Pancreas (tissue), 10 donors: Measurements from ENCODE around the gene RAD51AP2. TPM values are rescaled to one million over a fixed set of nuclear protein-coding genes. Genes with fewer than 3 reads are reported as not detected.

Experiments used
- ATAC-seq, 4 donors: fragments of 200-7000 bp; cut with Tn5 transposase; one replicate each; pipeline versions ENCODE4 v1.8.0 to v1.9.1; 2020; ENCODE audit warnings: mild to moderate bottlenecking in 4 of 4, moderate library complexity in 4 of 4
- DNase-seq, 6 donors: peaks; one replicate each; pipeline ENCODE4 v3.0.0-alpha.2; 2020
- FAIRE-seq: peaks from 2 replicates; lab custom pipeline; 2012; peaks lifted over from hg19 to GRCh38; lab: Jason Lieb, UNC
- H3K27ac ChIP-seq, 4 donors: fragments of 200-600 bp; sonication (generic); 1 replicate in 3 of 4; 2 replicates in 1 of 4; pipeline versions ENCODE4 v1.5.0 to v1.8.0; 2020
- H3K27me3 ChIP-seq, 4 donors: fragments of 200-600 bp; one replicate each; pipeline ENCODE4 v1.8.0; 2021
- H3K36me3 ChIP-seq, 3 donors: fragments of 200-600 bp; sonication (generic) in 1 of 3; one replicate each; pipeline versions ENCODE4 v1.5.0 to v1.8.0; 2020 to 2021
- H3K4me1 ChIP-seq, 3 donors: fragments of 200-600 bp; one replicate each; pipeline ENCODE4 v1.8.0; 2021
- H3K4me3 ChIP-seq, 4 donors: fragments of 200-600 bp; sonication (generic) in 2 of 4; one replicate each; pipeline versions ENCODE4 v1.5.0 to v1.8.0; 2020 to 2021
- H3K9me3 ChIP-seq, 4 donors: fragments of 200-600 bp; one replicate each; pipeline ENCODE4 v1.8.0; 2021
- CTCF ChIP-seq, 4 donors: fragments of 200-600 bp; sonication (generic) in 3 of 4; IDR thresholded peaks; one replicate each; pipeline versions ENCODE4 v1.5.0 to v1.8.0; 2021; ENCODE audit warnings: antibody characterized with exemption in 4 of 4
- WGBS, 2 donors: extraction: QIAGEN DNeasy Blood & Tissue Kit; methylation state at CpG; one replicate each; pipeline ENCODE4 v1.1.7; 2013; 5-methylcytosine and 5-hydroxymethylcytosine counted together
- intact Hi-C, 3 donors: fragments of 100-400 bp; cut with DNase I; formaldehyde crosslinking; loops; one replicate each; pipeline versions ENCODE4 v1.11.1 to v1.14.2; 2022
- polyA plus RNA-seq, 2 donors: library from polyadenylated mRNA; stranded (reverse); fragments of 200-250 nt; gene quantifications; one replicate each; pipeline ENCODE4 v1.2.3, GENCODE V29; 2013
- total RNA-seq, 6 donors: library from RNA; stranded (reverse); fragmentation: NEBNext Ultra II Directional in 4 of 6; extraction: Animal tissue kit (Norgen Biotek cat#: 25700) in 4 of 6; gene quantifications; one replicate each; pipeline versions ENCODE4 v1.2.1 to v1.2.4, GENCODE V29; 2021 to 2023
- donor health status: healthy with polysubstance abuse.
- donor health status: DM: no; HTN: no; CAD: no; lungs with moderate emphysema.
- donor health status: DM: no; HTN: no; CAD: no.
- donor health status: control.
- donor health status: control.
- donor health status: Bipolar disorder and iron deficiency.
- donor health status: DM: yes; HTN: yes; CAD: no.
- donor health status: DM: no; HTN: no; CAD: no.
- donor health status: DM: no; HTN: no; CAD: no.
- donor health status: DM: yes; HTN: yes; CAD: no.

Gene RAD51AP2
- total and polyA plus RNA-seq, 8 donors = 0.05 to 0.23 (median 0.08) TPM

DNA sequence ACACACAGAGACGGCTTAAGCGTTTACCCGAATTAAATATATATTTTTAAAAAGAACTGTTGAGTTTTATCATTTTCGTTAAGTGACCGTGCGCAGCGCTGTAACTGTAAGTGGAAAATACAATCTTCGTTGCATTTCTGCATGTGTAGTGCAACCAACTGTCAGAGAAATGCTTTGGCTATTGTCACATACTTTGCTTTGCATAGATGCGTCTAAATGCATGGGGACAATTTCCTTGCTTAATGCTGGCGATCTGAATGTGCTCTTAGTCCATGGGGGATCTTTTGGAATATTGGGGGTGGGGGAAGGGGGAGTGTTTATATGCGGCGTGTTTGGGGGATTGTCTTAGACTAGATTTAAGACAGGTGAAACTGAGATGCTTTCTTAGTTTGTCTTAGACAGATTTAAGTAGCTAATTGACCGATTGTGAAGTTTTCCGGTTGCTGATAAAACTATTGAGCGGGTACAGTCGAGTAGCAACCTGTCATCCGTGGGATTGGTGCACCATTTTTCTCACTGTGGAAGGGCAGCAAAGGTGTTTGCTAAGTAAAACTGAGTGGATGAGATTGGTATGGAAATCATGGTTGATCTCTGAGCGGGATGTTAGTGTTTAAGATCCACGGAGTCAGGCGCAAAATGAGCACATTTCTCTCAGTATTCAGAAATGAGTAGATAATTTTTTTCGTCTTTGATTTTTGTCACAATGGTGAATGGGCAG is 22.7 kb upstream of the RAD51AP2 start:
- 2% methylated on average over 21 of the region's 21 CpGs for WGBS, 2 donors
- Histone ChIP-seq H3K4me3 (peak overlapping the region; percentile 13 to 52 (median 43)), H3K27me3 (no peaks in the 10 kb centered on the region), H3K9me3 (no peaks in the 10 kb centered on the region), H3K4me1 (peaks cover 0 to under 1% (median 0%) of the 10 kb centered on the region in 3 donors), H3K36me3 (no peaks in the 10 kb centered on the region), H3K27ac (peak overlapping the region in 1 of 4 donors; percentile 81)
- FAIRE-seq (no peak), ATAC-seq (peak in 1 of 4 donors; percentile 5), DNase-seq (no peak)
- TF ChIP-seq CTCF (IDR thresholded peaks at IDR 0.05) = no peak
- intact Hi-C loops = no loop called here

- peak; percentile 73 to 86 (median 80) for ATAC-seq
- intact Hi-C loops = no loop called here
These were observed 22.0 kb upstream of the RAD51AP2 start, which contains the start of gene VSNL1 for GRCh38 chr2:17540093-17540812. TSS of gene VSNL1 (plus strand) at chr2:17540696. CDS start at chr2:17592075, 51,379 bp downstream.

DNA sequence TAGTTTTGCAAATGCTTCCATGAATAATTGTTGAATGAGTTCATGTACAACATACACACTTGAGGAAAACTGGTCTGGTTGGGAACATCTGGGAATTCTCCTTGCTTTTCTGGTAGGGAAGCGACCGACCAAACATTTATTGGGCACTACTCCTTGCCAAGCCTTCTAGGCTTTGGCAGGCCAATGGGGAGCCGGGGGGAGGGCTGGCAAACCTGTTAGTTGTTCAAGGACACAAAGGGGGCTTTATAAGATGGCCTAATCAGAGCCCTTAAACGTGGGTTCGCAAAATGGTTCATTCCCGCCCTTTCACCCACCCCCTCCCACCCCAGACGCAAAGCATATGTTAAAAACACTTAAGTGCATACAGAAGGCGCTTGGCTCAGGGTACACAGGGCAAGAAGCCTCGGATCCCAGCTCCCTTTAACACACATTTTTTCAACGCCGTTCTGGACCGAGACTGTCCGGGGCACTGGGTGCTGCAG is 21.4 kb upstream of the RAD51AP2 start:
- FAIRE-seq (no peak), ATAC-seq (peak; percentile 42 to 58 (median 50)), DNase-seq (peak; percentile 27 to 62 (median 42))
- Histone ChIP-seq H3K36me3 (no peaks in the 10 kb centered on the region), H3K4me3 (peak overlapping the region; percentile 13 to 52 (median 43)), H3K9me3 (no peaks in the 10 kb centered on the region), H3K27me3 (peaks cover 0 to under 1% (median 0%) of the 10 kb centered on the region in 4 donors), H3K4me1 (no peaks in the 10 kb centered on the region), H3K27ac (peak overlapping the region; percentile 40 to 81 (median 68))
- intact Hi-C loops = no loop called here
- 6% methylated on average over 13 of the region's 13 CpGs for WGBS, 2 donors
- no peak for TF ChIP-seq CTCF (IDR thresholded peaks at IDR 0.05)

More at GRCh38 chr2:17540093-17540812, 22.0 kb upstream of the RAD51AP2 start, which contains the start of gene VSNL1:
- FAIRE-seq (no peak), DNase-seq (peak; percentile 78 to 97 (median 86))
- Histone ChIP-seq H3K4me3 (peak within 1 kb of the TSS; percentile 13 to 52 (median 43)), H3K27ac (peak within 1 kb of the TSS; percentile 40 to 81 (median 68)), H3K27me3 (no peaks in the 10 kb centered on the region), H3K4me1 (no peaks in the 10 kb centered on the region), H3K9me3 (no peaks in the 10 kb centered on the region), H3K36me3 (no peaks in the 10 kb centered on the region)
- 1 to 2% methylated on average over 43 of the region's 43 CpGs for WGBS, 2 donors
- TF ChIP-seq CTCF (IDR thresholded peaks at IDR 0.05) = no peak

GRCh38 chr2:17538844-17539554 is 20.8 kb upstream of the RAD51AP2 start:
- TF ChIP-seq CTCF (IDR thresholded peaks at IDR 0.05) = no peak
- Histone ChIP-seq H3K9me3 (no peaks in the 10 kb centered on the region), H3K36me3 (no peaks in the 10 kb centered on the region), H3K4me3 (peak overlapping the region; percentile 13 to 52 (median 43)), H3K27ac (peak overlapping the region in 3 of 4 donors; percentile 58 to 81 (median 79)), H3K4me1 (no peaks in the 10 kb centered on the region), H3K27me3 (peaks cover 0 to 7% (median 0%) of the 10 kb centered on the region in 4 donors)
- intact Hi-C loops = no loop called here
- ATAC-seq (peak; percentile 83 to 87 (median 86)), DNase-seq (peak; percentile 71 to 90 (median 78)), FAIRE-seq (no peak)
- WGBS, 2 donors = 1% methylated on average over 52 of the region's 52 CpGs
